HepG2 (cell line): ENCODE results near the gene SVIP. TPM values are rescaled to one million over a fixed set of nuclear protein-coding genes. Genes with fewer than 3 reads are reported as not detected.

ENCODE experiments used
- BORCS8-MEF2B ChIP-seq: sonication (generic); formaldehyde crosslinking; IDR thresholded peaks from 2 replicates; pipeline ENCODE4 v1.8.0; 2022; ENCODE audit warnings: mild to moderate bottlenecking, missing genetic modification reagents
- FOSL1 ChIP-seq: sonication (generic); formaldehyde crosslinking; IDR thresholded peaks from 2 replicates; pipeline ENCODE4 v1.9.0; 2021; ENCODE audit warnings: missing genetic modification reagents, borderline replicate concordance
- GATAD2A ChIP-seq: IDR thresholded peaks from 2 replicates; pipeline ENCODE4 v1.6.1; 2016
- HINFP ChIP-seq: sonication (generic); formaldehyde crosslinking; IDR thresholded peaks from 2 replicates; pipeline ENCODE4 v1.4.0; 2020; ENCODE audit warnings: low read depth, mild to moderate bottlenecking, missing genetic modification reagents
- HNF4G ChIP-seq, 2 experiments: sonication (generic) in 1 of 2; formaldehyde crosslinking in 1 of 2; IDR thresholded peaks; 2 replicates each; pipeline versions ENCODE4 v1.4.0 to v1.6.1; 2011 to 2020; ENCODE audit warnings: borderline replicate concordance in 2 of 2, low read depth in 2 of 2, mild to moderate bottlenecking in 2 of 2, low read length in 1 of 2, missing genetic modification reagents in 1 of 2, moderate library complexity in 1 of 2
- KLF6 ChIP-seq: IDR thresholded peaks from 2 replicates; pipeline ENCODE4 v1.8.0; 2016; ENCODE audit warnings: missing biosample characterization, missing genetic modification reagents
- NAIF1 ChIP-seq: sonication (generic); formaldehyde crosslinking; IDR thresholded peaks from 2 replicates; pipeline ENCODE4 v1.5.0; 2020; ENCODE audit warnings: mild to moderate bottlenecking, missing genetic modification reagents, borderline replicate concordance
- RCOR2 ChIP-seq: IDR thresholded peaks from 2 replicates; pipeline ENCODE4 v1.6.1; 2016; ENCODE audit warnings: missing biosample characterization, missing genetic modification reagents
- RFX3 ChIP-seq: IDR thresholded peaks from 2 replicates; pipeline ENCODE4 v1.6.1; 2016; ENCODE audit warnings: missing biosample characterization, missing genetic modification reagents
- THAP9 ChIP-seq: sonication (generic); formaldehyde crosslinking; IDR thresholded peaks from 2 replicates; pipeline ENCODE4; 2020; ENCODE audit warnings: missing genetic modification reagents, mild to moderate bottlenecking, borderline replicate concordance
- ZC3H13 ChIP-seq: sonication (generic); formaldehyde crosslinking; IDR thresholded peaks from 2 replicates; pipeline ENCODE4 v1.8.1; 2023; ENCODE audit warnings: mild to moderate bottlenecking, missing genetic modification reagents, moderate library complexity
- ZGPAT ChIP-seq: IDR thresholded peaks from 2 replicates; pipeline ENCODE4 v1.6.1; 2016; ENCODE audit warnings: mild to moderate bottlenecking
- ZNF556 ChIP-seq: sonication (generic); formaldehyde crosslinking; IDR thresholded peaks from 2 replicates; pipeline ENCODE4 v1.4.0; 2020; ENCODE audit warnings: mild to moderate bottlenecking, missing genetic modification reagents, borderline replicate concordance
- ZNF580 ChIP-seq: IDR thresholded peaks from 2 replicates; pipeline ENCODE4 v1.6.1; 2016; ENCODE audit warnings: low read depth, borderline replicate concordance
- ZNF740 ChIP-seq: sonication (generic); formaldehyde crosslinking; IDR thresholded peaks from 2 replicates; pipeline ENCODE4 v1.4.0; 2020; ENCODE audit warnings: missing genetic modification reagents
- ZNF839 ChIP-seq: sonication (generic); formaldehyde crosslinking; IDR thresholded peaks from 2 replicates; pipeline ENCODE4 v1.4.0; 2020; ENCODE audit warnings: missing genetic modification reagents, mild to moderate bottlenecking, borderline replicate concordance
- polyA plus RNA-seq, 8 experiments: library from polyadenylated mRNA; depleted of rRNA in 3 of 8; stranded (reverse) in 7 of 8; unstranded in 1 of 8; fragments of >200 nt; fragmentation: Illumina TruSeq in 4 of 8; extraction: Trizol in 4 of 8; gene quantifications; 2 replicates each; pipeline versions ENCODE4 v1.2.1 to v1.2.3, GENCODE V29; 2011 to 2016; ENCODE audit warnings: low read depth in 4 of 8, missing spikeins in 1 of 8, mixed read lengths in 1 of 8; ENCODE audit not compliant: insufficient read depth in 1 of 8
- total RNA-seq, 5 experiments: library from RNA; depleted of rRNA; stranded (reverse); fragments of >200 nt; fragmentation: Illumina TruSeq; extraction: Trizol; gene quantifications; 2 replicates each; pipeline ENCODE4 v1.2.3, GENCODE V29; 2016; ENCODE audit warnings: low read depth in 1 of 5

SVIP gene
- total and polyA plus RNA-seq, 2 of the 13 experiments (the other 11 are each of a cell fraction or from before 2014, with no cell fraction given) = 6.3 to 27.2 TPM

GRCh38 chr11:22829231-22830081 lies at the start of gene SVIP (continued):
- TF ChIP-seq THAP9 (CRISPR knock-in tag) (peak; percentile 60; the same call in 1 of the 2 replicates), ZNF839 (no peak), ZNF740 (CRISPR knock-in tag) (0 out of 2 replicates have a peak, but pooled peaks have one; percentile 23), RFX3 (CRISPR knock-in tag) (no peak), BORCS8-MEF2B (CRISPR knock-in tag) (peak; percentile 74; the same call in 1 of the 2 replicates), FOSL1 (no peak), ZNF580 (CRISPR knock-in tag) (peak; percentile 60; the same call in 1 of the 2 replicates), NAIF1 (CRISPR knock-in tag) (peak; percentile 87; the same call in 1 of the 2 replicates), ZC3H13 (peak; percentile 63; the same call in 1 of the 2 replicates), ZNF556 (CRISPR knock-in tag) (0 out of 2 replicates have a peak, but pooled peaks have one; percentile 31), KLF6 (peak; percentile 54), ZGPAT (CRISPR knock-in tag) (peak; percentile 64; the same call in 1 of the 2 replicates), GATAD2A (CRISPR knock-in tag) (peak; percentile 66), HINFP (CRISPR knock-in tag) (peak; percentile 96), HNF4G (IDR thresholded peaks at IDR 0.05; ENCODE audit: borderline replicate concordance, low read depth, low read length) (peak; percentile 6; the same call in 1 of the 2 replicates), HNF4G (CRISPR knock-in tag; IDR thresholded peaks at IDR 0.05; ENCODE audit: borderline replicate concordance, low read depth) (no peak; the same call in 1 of the 2 replicates), RCOR2 (CRISPR knock-in tag) (0 out of 2 replicates have a peak, but pooled peaks have one; percentile 41)
